Esophagus squamous epithelium (tissue), 5 donors: ENCODE results near the gene NRAP. TPM values are rescaled to one million over a fixed set of nuclear protein-coding genes. Genes with fewer than 3 reads are reported as not detected.

Experiments used
- DNase-seq: peaks from one replicate; lab custom pipeline; 2025; lab: John Stamatoyannopoulos, UW
- H3K27ac ChIP-seq, 4 donors: fragments of 200-600 bp; sonication (generic); one replicate each; pipeline ENCODE4 v1.5.1; 2016 to 2019; ENCODE audit warnings: mild to moderate bottlenecking in 1 of 4
- H3K27me3 ChIP-seq, 4 donors: fragments of 200-600 bp; sonication (generic); 1 replicate in 3 of 4; 2 replicates in 1 of 4; pipeline versions ENCODE4 v1.5.1 to v1.6.0; 2017 to 2021; ENCODE audit warnings: antibody characterized with exemption in 1 of 4
- H3K36me3 ChIP-seq, 3 donors: fragments of 200-600 bp; sonication (generic); one replicate each; pipeline ENCODE4 v1.5.1; 2016 to 2019
- H3K4me1 ChIP-seq, 3 donors: fragments of 200-600 bp; sonication (generic); one replicate each; pipeline ENCODE4 v1.5.1; 2017 to 2019
- H3K4me3 ChIP-seq, 4 donors: fragments of 200-600 bp; sonication (generic); 1 replicate in 3 of 4; 2 replicates in 1 of 4; pipeline ENCODE4 v1.5.1; 2016 to 2019; ENCODE audit warnings: mild to moderate bottlenecking in 2 of 4, moderate library complexity in 1 of 4
- H3K9me3 ChIP-seq, 3 donors: fragments of 200-600 bp; sonication (generic); one replicate each; pipeline ENCODE4 v1.5.1; 2016 to 2019
- CTCF ChIP-seq, 6 experiments: fragments of 450-650 bp in 4 of 6; fragments of 200-600 bp in 2 of 6; sonication (generic) in 2 of 6; IDR thresholded peaks; one replicate each; pipeline ENCODE4 v1.5.1; 2016 to 2019; ENCODE audit warnings: antibody characterized with exemption in 6 of 6, mild to moderate bottlenecking in 4 of 6, moderate library complexity in 4 of 6
- POLR2A ChIP-seq, 4 donors: fragments of 450-650 bp; IDR thresholded peaks; one replicate each; pipeline ENCODE4 v1.6.1; 2017; ENCODE audit warnings: antibody characterized with exemption in 4 of 4, mild to moderate bottlenecking in 4 of 4, moderate library complexity in 3 of 4
- WGBS, 2 donors: methylation state at CpG; one replicate each; pipeline ENCODE4 v1.1.5; 2018; 5-methylcytosine and 5-hydroxymethylcytosine counted together
- intact Hi-C: fragments of 100-400 bp; cut with DNase I; formaldehyde crosslinking; loops from one replicate; pipeline ENCODE4 v1.15.0; 2022
- total RNA-seq, 4 donors: library from RNA; depleted of rRNA; stranded (reverse); fragments of >200 nt; gene quantifications; one replicate each; pipeline ENCODE4 v1.1.0, GENCODE V29; 2016
- donor health status: DM: yes; HTN: yes; CAD: no.

The NRAP gene
- total RNA-seq, 4 donors from 2014 or later = 0.08 TPM; not detected in 3

- no peak overlapping the region for H3K27ac ChIP-seq
- H3K4me1 ChIP-seq = no peaks in the 10 kb centered on the region
- 80 to 82% methylated on average over 6 to 7 of the region's 8 CpGs for WGBS, 2 donors
- no peak for TF ChIP-seq CTCF (IDR thresholded peaks at IDR 0.05)
- intact Hi-C loops = no loop called here
- H3K9me3 ChIP-seq = no peaks in the 10 kb centered on the region
- no peak overlapping the region for H3K4me3 ChIP-seq
- no peak for DNase-seq
- no peaks in the 10 kb centered on the region for H3K36me3 ChIP-seq
- H3K27me3 ChIP-seq = peaks cover 0 to 8% (median 0%) of the 10 kb centered on the region in 4 donors
Observed at GRCh38 chr10:113592380-113592779, 71.5 kb downstream of the NRAP start.

- Histone ChIP-seq H3K9me3 (no peaks in the 10 kb centered on the region), H3K27me3 (peaks cover 0 to 8% (median 0%) of the 10 kb centered on the region in 4 donors), H3K4me1 (no peaks in the 10 kb centered on the region), H3K36me3 (no peaks in the 10 kb centered on the region), H3K27ac (no peak overlapping the region), H3K4me3 (no peak overlapping the region)
- 78 to 87% methylated on average over 4 to 12 of the region's 12 CpGs for WGBS, 2 donors
- no peak for DNase-seq
- TF ChIP-seq POLR2A (IDR thresholded peaks at IDR 0.05) (no peak), CTCF (IDR thresholded peaks at IDR 0.05) (no peak)
- intact Hi-C loops = no loop called here
Observed at GRCh38 chr10:113590581-113590980, 73.3 kb downstream of the NRAP start.

GRCh38 chr10:113589201-113589770 lies 74.6 kb downstream of the NRAP start:
- Histone ChIP-seq H3K27ac (no peak overlapping the region), H3K4me1 (no peaks in the 10 kb centered on the region), H3K27me3 (peaks cover 0 to 3% (median 0%) of the 10 kb centered on the region in 4 donors), H3K4me3 (no peak overlapping the region), H3K9me3 (no peaks in the 10 kb centered on the region), H3K36me3 (no peaks in the 10 kb centered on the region)
- intact Hi-C loops = no loop called here
- no peak for DNase-seq
- WGBS, 2 donors = 86 to 92% methylated on average over 5 to 13 of the region's 13 CpGs
- TF ChIP-seq CTCF (IDR thresholded peaks at IDR 0.05) (no peak), POLR2A (IDR thresholded peaks at IDR 0.05) (no peak)

GRCh38 chr10:113585949-113586348 lies 77.9 kb downstream of the NRAP start:
- Histone ChIP-seq H3K4me3 (no peak overlapping the region), H3K36me3 (no peaks in the 10 kb centered on the region)
- 80 to 88% methylated on average over 1 of the region's 1 CpG for WGBS, 2 donors

GRCh38 chr10:113583571-113583970 lies 80.3 kb downstream of the NRAP start:
- no peaks in the 10 kb centered on the region for H3K4me1 ChIP-seq
- H3K4me3 ChIP-seq = no peak overlapping the region
- no peak for DNase-seq
- intact Hi-C loops = no loop called here
- H3K27me3 ChIP-seq = peaks cover 0 to 25% (median 0%) of the 10 kb centered on the region in 4 donors
- no peaks in the 10 kb centered on the region for H3K9me3 ChIP-seq
- 34 to 57% methylated on average over 3 of the region's 3 CpGs for WGBS, 2 donors
- H3K36me3 ChIP-seq = no peaks in the 10 kb centered on the region
- H3K27ac ChIP-seq = no peak overlapping the region
- TF ChIP-seq CTCF (IDR thresholded peaks at IDR 0.05) = no peak
- TF ChIP-seq POLR2A (IDR thresholded peaks at IDR 0.05) = no peak

More at GRCh38 chr10:113585949-113586348, 77.9 kb downstream of the NRAP start:
- Histone ChIP-seq H3K4me1 (no peaks in the 10 kb centered on the region), H3K27ac (no peak overlapping the region), H3K9me3 (no peaks in the 10 kb centered on the region), H3K27me3 (peaks cover 0 to 19% (median 0%) of the 10 kb centered on the region in 4 donors)
- TF ChIP-seq POLR2A (IDR thresholded peaks at IDR 0.05) (no peak), CTCF (IDR thresholded peaks at IDR 0.05) (no peak)
- no peak for DNase-seq
- intact Hi-C loops = no loop called here
